GM12878 (cell line): ENCODE measurements around the gene CLMP. TPM values are rescaled to one million over a fixed set of nuclear protein-coding genes. Genes with fewer than 3 reads are reported as not detected.
A peak's percentile ranks its signal among the peaks of the same experiment; 100 is the strongest.

Experiments used
- ATF7 ChIP-seq: fragments of 450-650 bp; IDR thresholded peaks from 2 replicates; pipeline ENCODE4 v1.6.1; 2016; ENCODE audit warnings: low read depth, mild to moderate bottlenecking
- CBFB ChIP-seq: IDR thresholded peaks from 2 replicates; pipeline ENCODE4 v1.6.1; 2016; ENCODE audit warnings: antibody characterized with exemption, low read depth
- CBX3 ChIP-seq: fragments of 200-600 bp; sonication (generic); IDR thresholded peaks from 2 replicates; pipeline ENCODE4 v1.6.1; 2016; ENCODE audit warnings: low read depth, borderline replicate concordance
- ELK1 ChIP-seq: IDR thresholded peaks from 2 replicates; pipeline ENCODE4 v1.6.1; 2012; ENCODE audit warnings: low read depth, low read length, improper control_type of control experiment
- FOXK2 ChIP-seq: fragments of 450-650 bp; IDR thresholded peaks from 2 replicates; pipeline ENCODE4 v1.6.1; 2017; ENCODE audit warnings: mild to moderate bottlenecking, moderate library complexity
- KDM1A ChIP-seq: fragments of 200-600 bp; sonication (generic); IDR thresholded peaks from 2 replicates; pipeline ENCODE4 v1.6.1; 2016; ENCODE audit warnings: borderline replicate concordance
- MLLT1 ChIP-seq: fragments of 450-650 bp; IDR thresholded peaks from 2 replicates; pipeline ENCODE4 v1.6.1; 2016; ENCODE audit warnings: mild to moderate bottlenecking
- MXI1 ChIP-seq: fragments of 150-350 bp; IDR thresholded peaks from 2 replicates; pipeline ENCODE4 v1.6.1; 2011; ENCODE audit warnings: low read depth, mild to moderate bottlenecking, inconsistent platforms, low read length, improper control_type of control experiment
- PRDM15 ChIP-seq: fragments of 450-650 bp; formaldehyde crosslinking; IDR thresholded peaks from 2 replicates; pipeline ENCODE4 v1.4.0; 2020; ENCODE audit warnings: mild to moderate bottlenecking, moderate library complexity
- RAD21 ChIP-seq: IDR thresholded peaks from 2 replicates; pipeline ENCODE4 v1.6.1; 2011; ENCODE audit warnings: mild to moderate bottlenecking, low read depth, low read length, moderate library complexity; ENCODE audit not compliant: insufficient read depth
- SIX5 ChIP-seq: IDR thresholded peaks from 2 replicates; pipeline ENCODE4 v1.6.1; 2011; ENCODE audit warnings: mild to moderate bottlenecking, low read depth, low read length, moderate library complexity; ENCODE audit not compliant: severe bottlenecking
- polyA plus RNA-seq, 11 experiments: library from polyadenylated mRNA; depleted of rRNA in 4 of 11; unstranded in 6 of 11; stranded (reverse) in 5 of 11; fragments of >200 nt; fragmentation: Nextera tagmentation in 4 of 11; fragmentation: Illumina TruSeq in 1 of 11; extraction: Ambion mirVana in 4 of 11; extraction: Trizol in 1 of 11; gene quantifications; 1 replicate in 1 of 11; 2 replicates in 10 of 11; pipeline versions ENCODE4 v1.2.1 to v1.2.3, GENCODE V29; 2011 to 2016; ENCODE audit warnings: inconsistent platforms in 2 of 11, missing spikeins in 2 of 11, low read depth in 1 of 11
- total RNA-seq, 4 experiments: library from RNA; depleted of rRNA in 3 of 4; stranded (reverse); fragments of >200 nt in 3 of 4; fragmentation: Illumina TruSeq in 1 of 4; extraction: Trizol in 1 of 4; gene quantifications; 2 replicates each; pipeline versions ENCODE4 v1.2.1 to v1.2.3, GENCODE V29; 2013 to 2021
- TF ChIP-seq, protein P1 (sequence below): fragments of 450-650 bp; IDR thresholded peaks from 2 replicates; pipeline ENCODE4 v1.6.1; 2016; ENCODE audit warnings: mild to moderate bottlenecking, moderate library complexity, borderline replicate concordance
- TF ChIP-seq, protein P2 (sequence below): IDR thresholded peaks from 2 replicates; pipeline ENCODE4 v1.6.1; 2012; ENCODE audit warnings: low read length, inconsistent platforms

The CLMP gene
- total and polyA plus RNA-seq, 10 of the 15 experiments (the other 5 are each of a cell fraction or from before 2014, with no cell fraction given) = 0.01 to 0.71 (median 0.20) TPM; not detected in 4

DNA sequence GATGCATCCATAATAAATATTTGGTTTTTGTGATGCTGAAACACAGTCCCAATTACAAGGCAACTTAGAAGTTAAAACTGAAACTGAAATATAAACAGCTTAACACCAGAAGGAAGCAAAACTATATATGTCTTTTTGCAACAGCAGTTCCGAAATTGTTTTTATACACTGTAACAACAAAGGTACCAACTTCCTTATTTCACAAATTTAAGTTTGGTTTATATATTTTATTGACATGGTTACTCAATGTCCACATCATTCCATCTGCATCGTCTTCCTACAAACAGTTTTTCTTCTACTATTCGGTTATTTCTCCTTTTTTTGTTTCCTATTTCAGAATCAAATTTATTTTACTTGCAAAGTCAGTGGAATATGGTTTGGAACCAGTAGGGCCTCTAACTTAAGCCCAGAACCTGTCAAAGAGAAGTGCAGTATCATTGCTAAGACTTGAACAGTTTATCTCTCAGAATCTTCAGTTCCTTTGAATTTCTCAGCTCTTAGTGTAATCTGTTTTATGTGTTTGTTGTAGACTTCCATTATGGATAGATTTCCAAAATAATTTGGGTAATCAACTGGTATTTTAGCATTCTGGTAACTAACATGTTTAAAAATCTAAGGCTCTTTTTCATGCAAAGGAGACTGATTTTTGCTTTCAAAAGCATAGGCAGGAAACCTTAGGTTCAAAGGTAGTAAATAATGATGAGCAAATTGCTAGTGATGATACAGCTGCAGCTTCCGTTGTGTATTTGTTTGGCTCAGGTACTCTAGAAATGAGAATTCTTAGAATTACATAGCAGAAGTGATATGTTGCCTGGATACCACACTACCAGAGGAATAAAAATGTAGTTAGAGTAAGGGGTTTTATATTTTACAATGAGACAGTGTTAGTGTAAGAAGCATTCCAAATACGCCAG lies 124.9 kb downstream of the CLMP start (continued):
- TF ChIP-seq, protein P1, sequence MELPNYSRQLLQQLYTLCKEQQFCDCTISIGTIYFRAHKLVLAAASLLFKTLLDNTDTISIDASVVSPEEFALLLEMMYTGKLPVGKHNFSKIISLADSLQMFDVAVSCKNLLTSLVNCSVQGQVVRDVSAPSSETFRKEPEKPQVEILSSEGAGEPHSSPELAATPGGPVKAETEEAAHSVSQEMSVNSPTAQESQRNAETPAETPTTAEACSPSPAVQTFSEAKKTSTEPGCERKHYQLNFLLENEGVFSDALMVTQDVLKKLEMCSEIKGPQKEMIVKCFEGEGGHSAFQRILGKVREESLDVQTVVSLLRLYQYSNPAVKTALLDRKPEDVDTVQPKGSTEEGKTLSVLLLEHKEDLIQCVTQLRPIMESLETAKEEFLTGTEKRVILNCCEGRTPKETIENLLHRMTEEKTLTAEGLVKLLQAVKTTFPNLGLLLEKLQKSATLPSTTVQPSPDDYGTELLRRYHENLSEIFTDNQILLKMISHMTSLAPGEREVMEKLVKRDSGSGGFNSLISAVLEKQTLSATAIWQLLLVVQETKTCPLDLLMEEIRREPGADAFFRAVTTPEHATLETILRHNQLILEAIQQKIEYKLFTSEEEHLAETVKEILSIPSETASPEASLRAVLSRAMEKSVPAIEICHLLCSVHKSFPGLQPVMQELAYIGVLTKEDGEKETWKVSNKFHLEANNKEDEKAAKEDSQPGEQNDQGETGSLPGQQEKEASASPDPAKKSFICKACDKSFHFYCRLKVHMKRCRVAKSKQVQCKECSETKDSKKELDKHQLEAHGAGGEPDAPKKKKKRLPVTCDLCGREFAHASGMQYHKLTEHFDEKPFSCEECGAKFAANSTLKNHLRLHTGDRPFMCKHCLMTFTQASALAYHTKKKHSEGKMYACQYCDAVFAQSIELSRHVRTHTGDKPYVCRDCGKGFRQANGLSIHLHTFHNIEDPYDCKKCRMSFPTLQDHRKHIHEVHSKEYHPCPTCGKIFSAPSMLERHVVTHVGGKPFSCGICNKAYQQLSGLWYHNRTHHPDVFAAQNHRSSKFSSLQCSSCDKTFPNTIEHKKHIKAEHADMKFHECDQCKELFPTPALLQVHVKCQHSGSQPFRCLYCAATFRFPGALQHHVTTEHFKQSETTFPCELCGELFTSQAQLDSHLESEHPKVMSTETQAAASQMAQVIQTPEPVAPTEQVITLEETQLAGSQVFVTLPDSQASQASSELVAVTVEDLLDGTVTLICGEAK = no peak
- TF ChIP-seq, protein P2, sequence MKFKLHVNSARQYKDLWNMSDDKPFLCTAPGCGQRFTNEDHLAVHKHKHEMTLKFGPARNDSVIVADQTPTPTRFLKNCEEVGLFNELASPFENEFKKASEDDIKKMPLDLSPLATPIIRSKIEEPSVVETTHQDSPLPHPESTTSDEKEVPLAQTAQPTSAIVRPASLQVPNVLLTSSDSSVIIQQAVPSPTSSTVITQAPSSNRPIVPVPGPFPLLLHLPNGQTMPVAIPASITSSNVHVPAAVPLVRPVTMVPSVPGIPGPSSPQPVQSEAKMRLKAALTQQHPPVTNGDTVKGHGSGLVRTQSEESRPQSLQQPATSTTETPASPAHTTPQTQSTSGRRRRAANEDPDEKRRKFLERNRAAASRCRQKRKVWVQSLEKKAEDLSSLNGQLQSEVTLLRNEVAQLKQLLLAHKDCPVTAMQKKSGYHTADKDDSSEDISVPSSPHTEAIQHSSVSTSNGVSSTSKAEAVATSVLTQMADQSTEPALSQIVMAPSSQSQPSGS = no peak; the same call in 1 of the 2 replicates
- TF ChIP-seq CBX3 = no peak
- 0 out of 2 replicates have a peak, but pooled peaks have one; percentile 37 for TF ChIP-seq ATF7
- TF ChIP-seq MXI1 = no peak; the same call in 1 of the 2 replicates
- no peak for TF ChIP-seq CBFB
- TF ChIP-seq RAD21 = no peak
- TF ChIP-seq ELK1 = no peak
- TF ChIP-seq PRDM15 (CRISPR knock-in tag) = no peak
- TF ChIP-seq SIX5 = no peak
- no peak for TF ChIP-seq KDM1A
- no peak for TF ChIP-seq MLLT1
- TF ChIP-seq FOXK2 = no peak
